Ovary (tissue), 9 donors: ENCODE results near the gene PCDHAC2. TPM values are rescaled to one million over a fixed set of nuclear protein-coding genes. Genes with fewer than 3 reads are reported as not detected.

Experiments
- DNase-seq, 5 donors: peaks; one replicate each; pipeline ENCODE4 v3.0.0-alpha.2; 2019 to 2020
- H3K27ac ChIP-seq, 2 donors: fragments of 200-600 bp; one replicate each; pipeline versions ENCODE4 v1.5.1 to v1.8.0; 2019 to 2022
- H3K27me3 ChIP-seq: fragments of 200-600 bp; one replicate; pipeline ENCODE4 v1.8.0; 2022
- H3K36me3 ChIP-seq: fragments of 200-600 bp; sonication (generic); one replicate; pipeline ENCODE4 v1.5.1; 2019
- H3K4me1 ChIP-seq: one replicate; pipeline ENCODE4 v1.8.1; 2013; ENCODE audit warnings: mild to moderate bottlenecking, moderate library complexity; ENCODE audit not compliant: insufficient read depth
- H3K4me3 ChIP-seq: fragments of 200-600 bp; sonication (generic); one replicate; pipeline ENCODE4 v1.5.1; 2017
- H3K9me3 ChIP-seq, 2 donors: fragments of 200-600 bp in 1 of 2; sonication (generic) in 1 of 2; one replicate each; pipeline versions ENCODE4 v1.5.1 to v1.8.1; 2013 to 2019; ENCODE audit warnings: mild to moderate bottlenecking in 1 of 2, moderate library complexity in 1 of 2
- EP300 ChIP-seq: sonication (generic); formaldehyde crosslinking; IDR thresholded peaks from one replicate; pipeline ENCODE4 v1.6.1; 2017; ENCODE audit warnings: antibody characterized with exemption
- POLR2A ChIP-seq: fragments of 450-650 bp; IDR thresholded peaks from one replicate; pipeline ENCODE4 v1.6.1; 2017; ENCODE audit warnings: antibody characterized with exemption, mild to moderate bottlenecking, moderate library complexity
- WGBS, 3 donors: extraction: QIAGEN DNeasy Blood & Tissue Kit in 1 of 3; methylation state at CpG; one replicate each; pipeline versions ENCODE4 v1.1.5 to v1.1.7; 2013 to 2017; 5-methylcytosine and 5-hydroxymethylcytosine counted together
- intact Hi-C, 4 donors: fragments of 100-400 bp; cut with DNase I; formaldehyde crosslinking; loops; one replicate each; pipeline versions ENCODE4 v1.11.0 to v1.15.1; 2022 to 2023
- polyA plus RNA-seq, 2 donors: library from polyadenylated mRNA; stranded (reverse); fragments of 200-250 nt in 1 of 2; fragments of 350-450 nt in 1 of 2; fragmentation: Illumina TruSeq in 1 of 2; extraction: RNeasy Lipid Tissue Mini Kit (QIAGEN cat#74804) in 1 of 2; gene quantifications; one replicate each; pipeline ENCODE4 v1.2.3, GENCODE V29; 2013 to 2014
- small RNA-seq: library from RNA; depleted of rRNA; stranded (forward); fragments of <200 nt; gene quantifications from one replicate; pipeline ENCODE3, GENCODE V24; 2016
- total RNA-seq, 7 donors: library from RNA; depleted of rRNA in 2 of 7; stranded (reverse); fragments of >200 nt in 2 of 7; fragmentation: NEBNext Ultra II Directional in 3 of 7; extraction: Animal tissue kit (Norgen Biotek cat#: 25700) in 3 of 7; gene quantifications; one replicate each; pipeline versions ENCODE4 v1.1.0 to v1.2.4, GENCODE V29; 2016 to 2023
- TF ChIP-seq, protein P1 (sequence below), 3 donors: fragments of 450-650 bp in 2 of 3; fragments of 200-600 bp in 1 of 3; IDR thresholded peaks; one replicate each; pipeline versions ENCODE4 v1.5.1 to v1.8.0; 2016 to 2022; ENCODE audit warnings: antibody characterized with exemption in 3 of 3, mild to moderate bottlenecking in 1 of 3
- donor health status: DM: no; HTN: no; CAD: no; lungs with moderate emphysema.
- donor health status: DM: no; HTN: no; CAD: no.
- donor health status: Bipolar disorder and iron deficiency.
- donor health status: DM: yes; HTN: yes; CAD: no.
- donor health status: DM: no; HTN: no; CAD: no.
- donor health status: DM: yes; HTN: yes; CAD: no.

PCDHAC2 gene
- total and polyA plus RNA-seq, 9 donors, result 0.06 to 2.1 (median 0.72) TPM

DNA sequence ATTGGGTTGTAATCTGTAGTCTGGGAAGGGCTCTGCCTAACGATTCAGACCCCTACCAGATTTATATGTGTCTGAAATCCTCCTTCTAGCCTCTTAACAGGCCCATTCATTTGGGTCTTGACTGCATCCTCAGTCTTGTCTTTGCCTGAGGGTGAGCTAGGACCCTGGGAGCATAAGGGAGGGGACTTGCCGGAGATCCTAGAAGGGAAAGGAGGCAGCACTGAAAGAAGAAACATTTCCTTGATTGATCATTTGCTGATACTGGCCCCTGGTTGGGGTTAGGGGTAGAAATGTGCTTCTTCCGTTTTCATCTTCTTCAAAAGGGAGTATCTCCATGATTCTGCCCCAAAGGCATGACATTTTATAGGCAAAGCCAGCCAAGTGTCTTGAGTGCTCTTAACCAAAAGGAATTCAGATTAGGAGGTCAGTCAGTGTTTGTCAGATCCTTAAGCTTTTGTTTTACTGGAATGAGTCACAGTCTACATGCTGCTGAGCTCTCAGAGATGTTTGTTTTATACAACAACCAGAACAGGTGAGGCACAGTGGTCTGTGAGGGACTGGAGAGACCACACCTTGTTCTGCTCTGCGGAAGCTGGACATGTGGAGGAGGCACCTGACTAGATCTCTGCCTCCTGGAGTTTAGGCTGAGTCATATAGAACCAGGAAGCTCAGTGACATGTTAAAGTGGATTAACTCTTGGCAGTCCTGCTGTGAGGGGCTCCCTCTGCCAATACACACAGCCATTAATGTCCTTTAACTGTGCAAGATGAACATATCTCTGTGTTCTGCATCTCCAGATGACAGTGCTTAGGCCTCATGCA lies 37.7 kb downstream of the PCDHAC2 start:
- Histone ChIP-seq H3K27ac (no peak overlapping the region), H3K4me3 (no peak overlapping the region), H3K9me3 (no peaks in the 10 kb centered on the region), H3K36me3 (no peaks in the 10 kb centered on the region), H3K4me1 (no peaks in the 10 kb centered on the region), H3K27me3 (no peaks in the 10 kb centered on the region)
- 32 to 45% (median 41%) methylated on average over 4 of the region's 4 CpGs for WGBS, 3 donors
- intact Hi-C loops, result no loop called here
- TF ChIP-seq EP300 (no peak), POLR2A (no peak)
- TF ChIP-seq, protein P1, sequence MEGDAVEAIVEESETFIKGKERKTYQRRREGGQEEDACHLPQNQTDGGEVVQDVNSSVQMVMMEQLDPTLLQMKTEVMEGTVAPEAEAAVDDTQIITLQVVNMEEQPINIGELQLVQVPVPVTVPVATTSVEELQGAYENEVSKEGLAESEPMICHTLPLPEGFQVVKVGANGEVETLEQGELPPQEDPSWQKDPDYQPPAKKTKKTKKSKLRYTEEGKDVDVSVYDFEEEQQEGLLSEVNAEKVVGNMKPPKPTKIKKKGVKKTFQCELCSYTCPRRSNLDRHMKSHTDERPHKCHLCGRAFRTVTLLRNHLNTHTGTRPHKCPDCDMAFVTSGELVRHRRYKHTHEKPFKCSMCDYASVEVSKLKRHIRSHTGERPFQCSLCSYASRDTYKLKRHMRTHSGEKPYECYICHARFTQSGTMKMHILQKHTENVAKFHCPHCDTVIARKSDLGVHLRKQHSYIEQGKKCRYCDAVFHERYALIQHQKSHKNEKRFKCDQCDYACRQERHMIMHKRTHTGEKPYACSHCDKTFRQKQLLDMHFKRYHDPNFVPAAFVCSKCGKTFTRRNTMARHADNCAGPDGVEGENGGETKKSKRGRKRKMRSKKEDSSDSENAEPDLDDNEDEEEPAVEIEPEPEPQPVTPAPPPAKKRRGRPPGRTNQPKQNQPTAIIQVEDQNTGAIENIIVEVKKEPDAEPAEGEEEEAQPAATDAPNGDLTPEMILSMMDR (IDR thresholded peaks at IDR 0.05), result no peak
- no peak for DNase-seq

DNA sequence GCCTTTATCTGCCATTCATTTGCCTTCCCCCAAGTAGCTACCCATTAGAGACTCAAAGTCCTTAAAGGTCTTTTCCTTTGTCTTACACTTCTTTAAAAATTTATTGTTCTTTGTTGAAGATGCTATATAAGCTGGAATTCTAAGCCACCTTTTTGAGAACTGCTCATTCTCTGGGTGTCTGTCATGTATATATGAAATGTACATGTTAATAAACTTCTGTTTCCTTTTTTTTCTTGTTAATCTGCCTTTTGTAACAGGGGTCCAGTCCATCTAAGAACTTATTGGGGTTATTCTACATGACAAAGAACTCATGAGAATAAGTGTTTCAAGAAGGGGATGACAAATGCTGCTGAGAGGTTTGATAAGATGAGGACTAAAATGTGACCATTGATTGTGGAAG lies 41.5 kb downstream of the PCDHAC2 start:
- intact Hi-C loops, result no loop called here

DNA sequence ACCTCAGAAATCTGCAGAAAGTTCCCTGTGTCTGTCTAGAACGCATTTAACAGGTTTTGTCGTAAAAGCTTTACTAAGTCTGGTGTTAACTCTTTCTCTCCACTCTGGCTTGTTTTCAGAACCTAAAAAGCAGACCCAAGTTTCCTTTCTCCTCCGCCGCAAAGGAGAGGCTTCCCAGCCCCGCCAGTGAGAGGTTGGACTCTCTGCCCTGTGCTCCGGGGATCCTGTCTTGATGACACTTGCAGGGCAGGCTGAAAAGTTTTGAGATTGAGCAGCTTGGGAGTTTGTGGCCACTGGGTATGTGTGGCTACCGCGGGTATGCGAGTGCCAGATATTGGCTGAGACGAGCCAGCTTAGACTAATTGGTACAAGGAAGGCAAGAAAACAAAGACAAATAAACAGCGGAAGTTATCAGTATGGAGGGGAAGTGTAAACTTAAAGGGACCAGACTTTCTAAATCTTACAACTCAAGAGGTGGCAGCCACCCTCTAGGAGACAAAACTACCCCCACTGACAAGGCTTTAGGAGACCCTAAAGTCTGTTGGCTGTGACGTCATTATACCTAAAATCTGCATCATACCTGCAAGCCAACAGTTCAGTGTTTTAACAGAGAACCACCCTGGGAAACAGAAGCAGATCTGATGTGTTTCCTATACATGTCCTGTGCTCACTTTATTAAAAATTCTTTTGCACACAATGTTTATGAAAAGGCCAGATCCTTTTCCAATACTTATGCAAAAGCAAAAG lies 43.9 kb downstream of the PCDHAC2 start:
- intact Hi-C loops, result no loop called here
- H3K9me3 ChIP-seq, result no peaks in the 10 kb centered on the region
- 43 to 58% (median 51%) methylated on average over 12 of the region's 12 CpGs for WGBS, 3 donors
- H3K36me3 ChIP-seq, result no peaks in the 10 kb centered on the region
- H3K27me3 ChIP-seq, result no peaks in the 10 kb centered on the region
- no peak for DNase-seq
- no peak overlapping the region for H3K27ac ChIP-seq
- H3K4me1 ChIP-seq, result no peaks in the 10 kb centered on the region
- H3K4me3 ChIP-seq, result no peak overlapping the region
- TF ChIP-seq POLR2A (no peak), EP300 (no peak)
- TF ChIP-seq, protein P1 (IDR thresholded peaks at IDR 0.05), result no peak

More for the DNA sequence above, 41.5 kb downstream of the PCDHAC2 start:
- Histone ChIP-seq H3K9me3 (no peaks in the 10 kb centered on the region), H3K36me3 (no peaks in the 10 kb centered on the region), H3K27ac (no peak overlapping the region), H3K27me3 (no peaks in the 10 kb centered on the region), H3K4me1 (no peaks in the 10 kb centered on the region), H3K4me3 (no peak overlapping the region)
- TF ChIP-seq, protein P1 (IDR thresholded peaks at IDR 0.05), result no peak
- TF ChIP-seq EP300 (no peak), POLR2A (no peak)
- DNase-seq, result no peak

DNA sequence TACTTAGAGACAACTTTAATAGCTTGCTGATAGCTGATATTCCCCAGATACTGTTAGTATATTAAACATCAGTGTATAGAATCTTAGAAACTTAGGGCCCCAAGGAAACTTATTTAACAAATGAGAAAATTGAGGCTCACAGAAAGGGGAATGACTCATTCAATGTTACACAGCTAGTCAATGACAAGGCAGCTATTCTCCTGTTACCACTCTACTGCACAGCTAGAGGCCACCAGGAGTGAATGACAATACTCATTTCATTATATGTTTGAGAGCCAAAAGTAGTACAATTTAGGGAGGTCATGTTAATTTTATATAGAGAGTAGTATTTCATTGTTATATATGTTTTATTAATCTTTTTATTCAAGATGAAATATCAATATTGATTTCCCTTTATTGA lies 51.7 kb downstream of the PCDHAC2 start:
- no peaks in the 10 kb centered on the region for H3K4me1 ChIP-seq
- H3K27me3 ChIP-seq, result no peaks in the 10 kb centered on the region
- no peaks in the 10 kb centered on the region for H3K9me3 ChIP-seq
- H3K27ac ChIP-seq, result no peak overlapping the region
- no peaks in the 10 kb centered on the region for H3K36me3 ChIP-seq
- no peak overlapping the region for H3K4me3 ChIP-seq
- intact Hi-C loops, result no loop called here
- DNase-seq, result no peak
- TF ChIP-seq, protein P1 (IDR thresholded peaks at IDR 0.05), result no peak
- TF ChIP-seq POLR2A, result no peak
- TF ChIP-seq EP300, result no peak

Small RNA genes lying within 50 kb of the gene (small RNA-seq; reads per million reads assigned to genes)
- not detected for gene AC010223.1

Other genes with a start within 250 kb of the PCDHAC2 start
- gene PCDHA1, start 180.3 kb upstream of the PCDHAC2 start, total RNA-seq, result under 1 TPM in 1 of 7 donors, not detected in 6; 0.05 TPM
- gene PCDHA1, start 180.3 kb upstream of the PCDHAC2 start, polyA plus RNA-seq, result not detected
- 1 to 10 TPM in 2 of 7 donors, under 1 TPM in 5; 0.34 to 1.6 (median 0.57) TPM for gene PCDHA2, start 171.6 kb upstream of the PCDHAC2 start, total RNA-seq
- gene PCDHA2, start 171.6 kb upstream of the PCDHAC2 start, polyA plus RNA-seq, result under 1 TPM; 0.17 to 0.34 TPM
- gene PCDHA3, start 165.4 kb upstream of the PCDHAC2 start, total RNA-seq, result 1 to 10 TPM in 6 of 7 donors, under 1 TPM in 1; 0.65 to 2.7 (median 1.4) TPM
- 1 to 10 TPM in 1 of 2 donors, under 1 TPM in 1; 0.45 to 1.1 TPM for gene PCDHA3, start 165.4 kb upstream of the PCDHAC2 start, polyA plus RNA-seq
- 1 to 10 TPM in 3 of 7 donors, under 1 TPM in 4; 0.76 to 2.7 (median 1.00) TPM for gene PCDHA4, start 159.4 kb upstream of the PCDHAC2 start, total RNA-seq
- under 1 TPM; 0.18 to 0.42 TPM for gene PCDHA4, start 159.4 kb upstream of the PCDHAC2 start, polyA plus RNA-seq
- gene PCDHA5, start 144.9 kb upstream of the PCDHAC2 start, total RNA-seq, result 1 to 10 TPM in 1 of 7 donors, under 1 TPM in 6; 0.11 to 1.4 (median 0.54) TPM
- under 1 TPM; 0.07 to 0.08 TPM for gene PCDHA5, start 144.9 kb upstream of the PCDHAC2 start, polyA plus RNA-seq
- 1 to 10 TPM in 3 of 7 donors, under 1 TPM in 4; 0.32 to 1.7 (median 0.97) TPM for gene PCDHA6, start 138.5 kb upstream of the PCDHAC2 start, total RNA-seq
- under 1 TPM; 0.18 to 0.33 TPM for gene PCDHA6, start 138.5 kb upstream of the PCDHAC2 start, polyA plus RNA-seq
- gene PCDHA7, start 132.2 kb upstream of the PCDHAC2 start, total RNA-seq, result 1 to 10 TPM in 1 of 7 donors, under 1 TPM in 6; 0.35 to 1.4 (median 0.65) TPM
- gene PCDHA7, start 132.2 kb upstream of the PCDHAC2 start, polyA plus RNA-seq, result under 1 TPM; 0.25 to 0.35 TPM
- under 1 TPM; 0.23 to 0.72 (median 0.43) TPM for gene PCDHA8, start 125.3 kb upstream of the PCDHAC2 start, total RNA-seq
- under 1 TPM in 1 of 2 donors, not detected in 1; 0.02 TPM for gene PCDHA8, start 125.3 kb upstream of the PCDHAC2 start, polyA plus RNA-seq
- under 1 TPM; 0.34 to 0.60 (median 0.50) TPM for gene PCDHA9, start 118.1 kb upstream of the PCDHAC2 start, total RNA-seq
- under 1 TPM in 1 of 2 donors, not detected in 1; 0.05 TPM for gene PCDHA9, start 118.1 kb upstream of the PCDHAC2 start, polyA plus RNA-seq
- gene PCDHA10, start 110.6 kb upstream of the PCDHAC2 start, total RNA-seq, result 1 to 10 TPM; 1.0 to 4.0 (median 1.5) TPM
- gene PCDHA10, start 110.6 kb upstream of the PCDHAC2 start, polyA plus RNA-seq, result 1 to 10 TPM in 1 of 2 donors, under 1 TPM in 1; 0.06 to 1.9 TPM
- gene PCDHA11, start 97.5 kb upstream of the PCDHAC2 start, total RNA-seq, result under 1 TPM; 0.23 to 0.79 (median 0.53) TPM
- gene PCDHA11, start 97.5 kb upstream of the PCDHAC2 start, polyA plus RNA-seq, result under 1 TPM; 0.04 to 0.08 TPM
- gene PCDHA12, start 91.2 kb upstream of the PCDHAC2 start, total RNA-seq, result 1 to 10 TPM in 2 of 7 donors, under 1 TPM in 5; 0.27 to 1.3 (median 0.56) TPM
- under 1 TPM; 0.04 to 0.20 TPM for gene PCDHA12, start 91.2 kb upstream of the PCDHAC2 start, polyA plus RNA-seq
- gene PCDHA13, start 84.4 kb upstream of the PCDHAC2 start, total RNA-seq, result under 1 TPM in 6 of 7 donors, not detected in 1; 0.32 to 0.92 (median 0.47) TPM
- under 1 TPM; 0.01 to 0.17 TPM for gene PCDHA13, start 84.4 kb upstream of the PCDHAC2 start, polyA plus RNA-seq
- under 1 TPM; 0.40 to 0.82 (median 0.57) TPM for gene PCDHAC1, start 40.2 kb upstream of the PCDHAC2 start, total RNA-seq
- under 1 TPM; 0.04 to 0.15 TPM for gene PCDHAC1, start 40.2 kb upstream of the PCDHAC2 start, polyA plus RNA-seq
- under 1 TPM in 2 of 7 donors, not detected in 5; 0.03 to 0.34 TPM for gene PCDHB1, start 84.9 kb downstream of the PCDHAC2 start, total RNA-seq
- gene PCDHB1, start 84.9 kb downstream of the PCDHAC2 start, polyA plus RNA-seq, result not detected
- gene PCDHB2, start 128.1 kb downstream of the PCDHAC2 start, total RNA-seq, result 1 to 10 TPM; 1.9 to 4.0 (median 3.3) TPM
- gene PCDHB2, start 128.1 kb downstream of the PCDHAC2 start, polyA plus RNA-seq, result 1 to 10 TPM; 1.7 to 2.5 TPM
- gene PCDHB3, start 134.0 kb downstream of the PCDHAC2 start, total RNA-seq, result 1 to 10 TPM; 2.5 to 4.1 (median 3.2) TPM
- gene PCDHB3, start 134.0 kb downstream of the PCDHAC2 start, polyA plus RNA-seq, result 1 to 10 TPM; 1.4 to 2.3 TPM
- gene PCDHB4, start 155.3 kb downstream of the PCDHAC2 start, total RNA-seq, result 10 to 100 TPM in 1 of 7 donors, 1 to 10 TPM in 6; 2.5 to 12.6 (median 6.9) TPM
- gene PCDHB4, start 155.3 kb downstream of the PCDHAC2 start, polyA plus RNA-seq, result 1 to 10 TPM; 4.2 to 5.0 TPM
- gene PCDHB5, start 168.7 kb downstream of the PCDHAC2 start, total RNA-seq, result 10 to 100 TPM in 5 of 7 donors, 1 to 10 TPM in 2; 7.3 to 16.2 (median 12.7) TPM
- gene PCDHB5, start 168.7 kb downstream of the PCDHAC2 start, polyA plus RNA-seq, result 1 to 10 TPM; 7.4 to 8.6 TPM
- 1 to 10 TPM in 6 of 7 donors, under 1 TPM in 1; 0.34 to 2.4 (median 2.0) TPM for gene PCDHB6, start 183.6 kb downstream of the PCDHAC2 start, total RNA-seq
- gene PCDHB6, start 183.6 kb downstream of the PCDHAC2 start, polyA plus RNA-seq, result 1 to 10 TPM; 1.1 TPM
- 1 to 10 TPM; 1.4 to 5.1 (median 4.0) TPM for gene PCDHB7, start 206.2 kb downstream of the PCDHAC2 start, total RNA-seq
- gene PCDHB7, start 206.2 kb downstream of the PCDHAC2 start, polyA plus RNA-seq, result 1 to 10 TPM; 2.2 to 3.0 TPM
- 1 to 10 TPM; 1.2 to 5.8 (median 2.9) TPM for gene PCDHB8, start 211.3 kb downstream of the PCDHAC2 start, total RNA-seq
- gene PCDHB8, start 211.3 kb downstream of the PCDHAC2 start, polyA plus RNA-seq, result 1 to 10 TPM in 1 of 2 donors, under 1 TPM in 1; 0.42 to 1.2 TPM
- 10 to 100 TPM in 2 of 7 donors, 1 to 10 TPM in 5; 5.6 to 11.1 (median 6.9) TPM for gene PCDHB16, start 215.9 kb downstream of the PCDHAC2 start, total RNA-seq
- gene PCDHB16, start 215.9 kb downstream of the PCDHAC2 start, polyA plus RNA-seq, result 1 to 10 TPM; 3.1 to 4.2 TPM
- 1 to 10 TPM; 2.0 to 5.4 (median 3.8) TPM for gene PCDHB9, start 220.7 kb downstream of the PCDHAC2 start, total RNA-seq
- 1 to 10 TPM; 1.5 to 3.3 TPM for gene PCDHB9, start 220.7 kb downstream of the PCDHAC2 start, polyA plus RNA-seq
- gene PCDHB10, start 225.9 kb downstream of the PCDHAC2 start, total RNA-seq, result 1 to 10 TPM; 2.7 to 5.2 (median 3.1) TPM
- gene PCDHB10, start 225.9 kb downstream of the PCDHAC2 start, polyA plus RNA-seq, result 1 to 10 TPM; 2.9 to 3.4 TPM
- gene PCDHB11, start 233.2 kb downstream of the PCDHAC2 start, total RNA-seq, result 1 to 10 TPM; 2.5 to 9.2 (median 6.0) TPM
- 1 to 10 TPM; 1.8 to 3.2 TPM for gene PCDHB11, start 233.2 kb downstream of the PCDHAC2 start, polyA plus RNA-seq
- 1 to 10 TPM; 2.8 to 8.8 (median 6.9) TPM for gene PCDHB12, start 242.2 kb downstream of the PCDHAC2 start, total RNA-seq
- gene PCDHB12, start 242.2 kb downstream of the PCDHAC2 start, polyA plus RNA-seq, result 1 to 10 TPM; 2.8 to 2.9 TPM
- gene PCDHB13, start 247.4 kb downstream of the PCDHAC2 start, total RNA-seq, result 1 to 10 TPM; 3.9 to 5.9 (median 4.5) TPM
- 1 to 10 TPM; 1.3 to 3.1 TPM for gene PCDHB13, start 247.4 kb downstream of the PCDHAC2 start, polyA plus RNA-seq